Epidermal melanocyte (primary cell): ENCODE measurements around the gene METTL4.
"Not testable (repeated sequence)": the region's sequence is repeated elsewhere in the genome, so short reads cannot be mapped to it uniquely, and the experiment has no call there.

Experiments used
- DNase-seq: peaks from one replicate; pipeline ENCODE4 v3.0.0; 2011; ENCODE audit warnings: low spot score; ENCODE audit not compliant: insufficient read length

Gene METTL4

DNA sequence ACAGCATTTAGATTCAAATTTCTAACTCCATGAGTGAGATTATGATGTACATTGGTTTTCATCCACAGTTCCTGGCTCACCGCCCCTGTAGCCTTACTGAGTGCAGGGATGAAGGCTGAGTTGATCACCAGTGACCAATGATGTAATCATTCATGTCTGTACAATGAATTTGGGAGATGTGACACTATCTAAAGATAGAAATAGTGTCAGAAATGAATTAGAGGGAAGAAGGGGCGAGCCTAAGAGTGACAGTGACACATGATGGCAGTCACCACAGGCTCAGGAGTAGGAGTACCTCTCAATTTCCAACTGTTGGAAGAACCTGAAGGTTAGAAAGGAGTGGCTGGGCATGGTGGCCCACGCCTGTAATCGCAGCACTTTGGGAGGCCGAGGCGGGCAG lies 3.2 kb downstream of the METTL4 start:
- DNase-seq, result no peak

DNA sequence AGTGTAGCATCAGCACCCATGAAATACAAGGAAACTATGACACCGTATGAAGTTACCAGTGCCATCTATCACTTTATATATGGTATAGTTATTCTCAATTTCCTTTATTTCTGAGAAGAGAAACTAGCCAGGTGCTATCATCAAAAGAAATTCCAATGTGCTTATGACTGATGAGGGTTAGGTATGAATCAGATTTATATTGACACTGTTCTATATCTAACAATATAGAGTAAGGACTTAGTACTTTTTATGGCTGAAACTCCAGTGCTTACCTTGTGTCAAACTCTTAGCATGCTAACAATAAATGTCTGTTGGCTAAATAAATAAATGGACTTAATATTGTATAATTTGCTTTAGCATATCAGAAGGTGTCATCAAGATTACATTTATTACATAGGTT lies 6.9 kb downstream of the METTL4 start:
- DNase-seq, result no peak

DNA sequence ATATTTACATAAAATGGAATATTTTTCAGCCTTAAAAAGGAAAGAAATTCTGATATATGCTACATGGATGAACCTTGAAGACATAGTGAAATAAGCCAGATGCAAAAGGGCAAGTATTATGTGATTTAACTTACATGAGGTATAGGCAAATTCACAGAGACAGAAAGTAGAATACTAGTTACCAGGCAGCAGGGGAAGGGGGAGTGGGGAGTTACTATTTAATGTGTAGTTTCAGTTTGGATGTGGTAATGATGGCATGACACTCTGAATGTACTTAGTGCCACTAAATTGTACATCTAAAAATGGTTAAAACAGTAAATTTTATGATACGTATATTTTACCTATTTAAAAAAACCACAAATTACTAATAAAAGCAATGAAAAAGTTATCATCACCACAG lies 12.1 kb downstream of the METTL4 start:
- no peak for DNase-seq

DNA sequence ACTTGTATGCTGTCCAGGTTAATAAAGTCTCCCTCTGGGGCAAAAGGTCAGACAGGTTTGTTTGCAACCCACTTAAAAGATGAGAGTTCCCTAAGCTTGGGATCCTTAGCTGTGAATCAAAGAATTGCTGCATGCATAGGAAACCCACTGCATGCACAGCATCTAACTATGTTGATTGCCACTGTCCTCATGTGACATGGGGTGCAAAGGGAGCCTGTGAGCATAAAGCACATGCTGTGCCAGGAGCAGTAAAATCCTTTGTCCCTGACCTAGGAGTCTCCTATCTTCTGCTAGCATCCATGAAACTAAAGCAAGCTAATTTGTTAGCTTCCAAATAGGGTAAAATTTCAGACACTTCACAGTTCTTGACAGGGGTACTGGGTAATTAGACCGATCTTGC lies 13.8 kb downstream of the METTL4 start:
- no peak for DNase-seq

DNA sequence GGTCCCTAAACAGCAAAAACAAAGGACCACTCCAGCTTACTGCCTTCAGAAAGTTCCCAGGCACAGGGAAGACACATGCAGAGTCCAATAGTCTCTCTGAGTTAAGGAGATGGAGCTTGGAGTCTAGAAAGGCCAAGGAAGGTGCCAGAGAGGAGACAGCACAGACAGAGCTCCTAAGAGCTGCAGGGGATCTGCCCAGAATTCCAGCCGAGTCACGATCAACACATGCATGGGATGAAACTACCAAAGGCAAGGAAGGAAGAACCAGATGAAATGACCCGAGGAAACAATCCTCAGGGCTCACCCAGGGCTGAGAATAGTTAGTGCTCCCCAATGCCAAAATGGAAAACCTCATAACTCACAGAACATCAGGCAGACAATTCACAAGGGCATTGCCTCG lies 15.4 kb downstream of the METTL4 start:
- DNase-seq, result no peak

DNA sequence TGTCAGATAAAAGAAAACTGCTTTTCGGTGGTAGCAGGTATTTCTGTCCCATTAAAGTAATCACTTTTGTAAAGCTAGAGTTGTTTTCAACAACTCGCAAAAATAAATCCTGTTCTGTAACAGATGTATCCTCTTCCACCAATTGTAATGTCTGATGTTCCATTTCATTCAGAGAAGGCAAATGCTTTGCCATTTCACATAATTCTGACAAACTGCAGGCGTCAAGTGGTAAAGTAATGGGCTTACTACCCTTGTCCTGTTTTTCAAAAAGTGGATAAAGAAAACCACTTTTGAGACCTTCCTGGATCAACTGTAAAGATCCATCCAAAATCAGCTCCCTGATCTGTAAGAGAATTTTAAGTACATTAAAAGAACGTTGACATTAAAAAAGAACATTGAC lies 16.6 kb downstream of the METTL4 start:
- no peak for DNase-seq

DNA sequence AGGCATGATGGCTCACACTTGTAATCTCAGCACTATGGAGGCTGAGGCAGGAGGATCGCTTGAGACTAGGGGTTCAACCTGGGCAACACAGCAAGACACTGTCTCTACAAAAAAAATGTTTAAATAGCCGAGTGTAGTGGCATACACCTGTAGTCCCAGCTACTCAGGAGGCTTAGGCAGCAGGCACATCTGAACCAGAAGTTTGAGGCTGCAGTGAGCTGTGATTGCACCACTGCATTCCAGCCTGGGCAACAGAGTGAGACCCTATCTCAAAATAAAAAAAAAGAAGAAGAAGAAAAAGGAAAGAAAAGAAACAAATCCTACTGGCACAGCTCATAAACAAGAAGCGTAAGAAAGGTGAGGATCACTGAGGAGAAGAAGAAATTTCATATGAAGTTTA lies 19.9 kb downstream of the METTL4 start:
- no peak for DNase-seq

DNA sequence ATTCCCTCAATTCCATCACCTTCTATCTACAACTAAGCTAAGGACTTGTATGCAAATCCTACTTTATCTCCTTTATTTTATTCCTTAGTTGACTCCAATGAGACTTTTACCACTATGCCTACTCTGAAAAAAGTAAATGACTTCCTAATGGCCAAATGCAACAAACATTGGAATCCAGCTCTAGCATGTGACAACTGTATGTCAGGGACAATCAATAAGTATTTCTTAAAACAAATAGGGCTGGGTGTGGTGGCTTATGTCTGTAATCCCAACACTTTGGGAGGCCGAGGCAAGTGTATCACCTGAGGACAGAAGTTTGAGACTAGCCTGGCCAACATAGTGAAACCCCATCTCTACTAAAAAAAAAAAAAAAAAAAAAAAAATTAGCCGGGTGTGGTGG lies 21.8 kb downstream of the METTL4 start:
- no peak for DNase-seq

DNA sequence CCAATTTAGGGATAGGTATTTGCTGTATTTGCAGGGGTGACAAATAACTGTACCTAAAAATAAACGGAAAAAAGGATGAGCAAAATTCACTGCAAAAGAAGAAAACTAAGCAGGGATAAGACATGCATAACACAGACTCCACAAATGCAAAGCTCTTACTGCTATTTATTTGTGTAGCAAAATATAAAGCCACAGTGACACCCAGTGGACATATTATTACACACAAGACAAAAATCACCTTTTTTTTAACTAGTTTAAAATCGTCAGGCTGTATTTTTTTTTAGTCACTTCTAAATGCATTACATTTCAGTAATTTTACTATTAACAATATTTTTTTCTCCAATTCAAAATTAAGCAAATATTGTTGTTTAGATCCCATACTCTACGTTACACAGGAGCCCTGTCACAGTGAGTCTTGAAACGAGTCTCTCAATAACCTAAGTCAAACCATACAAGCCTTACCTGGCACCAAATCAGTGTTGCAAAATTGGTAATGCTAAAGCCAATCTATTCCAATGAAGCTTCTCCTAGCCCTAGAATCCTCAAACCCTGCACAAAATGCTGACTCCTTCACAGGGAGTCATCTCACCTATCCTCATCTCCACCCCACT lies 23.7 kb downstream of the METTL4 start:
- no peak for DNase-seq

DNA sequence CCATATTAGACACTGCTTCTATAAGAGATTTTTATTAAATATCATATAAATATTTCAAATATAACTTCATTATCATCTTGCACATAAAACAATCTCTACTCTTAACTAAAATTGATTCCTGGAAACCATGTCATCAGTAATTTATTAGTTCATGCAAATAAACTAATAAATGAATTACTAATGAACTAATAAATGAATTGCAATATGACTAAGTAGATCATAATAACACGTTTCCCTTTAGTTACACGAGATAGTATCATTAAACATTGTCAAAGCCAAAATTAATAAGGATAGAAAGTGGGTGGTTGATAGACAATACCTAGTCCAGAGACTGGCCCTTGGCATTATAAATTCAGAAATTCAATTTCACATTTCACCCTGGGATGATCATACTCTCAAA lies 26.1 kb downstream of the METTL4 start:
- no peak for DNase-seq

DNA sequence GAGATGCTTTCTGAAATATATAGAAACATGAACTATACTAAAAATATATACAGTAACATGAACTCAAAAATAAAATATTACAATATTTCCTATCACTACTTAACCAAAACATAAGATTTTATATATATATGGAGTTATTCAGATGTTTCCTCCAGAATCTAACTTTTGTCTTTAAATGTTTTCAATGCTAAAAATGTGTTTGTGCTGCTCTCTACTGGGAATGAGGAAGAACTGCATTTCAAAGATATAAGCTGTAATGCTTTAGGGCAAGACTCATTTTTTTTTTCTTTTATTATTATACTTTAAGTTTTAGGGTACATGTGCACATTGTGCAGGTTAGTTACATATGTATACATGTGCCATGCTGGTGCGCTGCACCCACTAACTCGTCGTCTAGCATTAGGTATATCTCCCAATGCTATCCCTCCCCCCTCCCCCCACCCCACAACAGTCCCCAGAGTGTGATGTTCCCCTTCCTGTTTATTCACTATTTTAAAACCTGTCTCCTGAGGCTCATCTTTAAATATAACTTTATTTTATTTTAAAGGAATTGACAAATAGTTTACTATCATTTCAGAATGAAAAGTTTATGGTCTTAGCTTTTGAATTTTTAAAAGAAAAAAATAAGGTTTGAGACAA lies 29.3 kb downstream of the METTL4 start:
- DNase-seq, result not testable (repeated sequence)

DNA sequence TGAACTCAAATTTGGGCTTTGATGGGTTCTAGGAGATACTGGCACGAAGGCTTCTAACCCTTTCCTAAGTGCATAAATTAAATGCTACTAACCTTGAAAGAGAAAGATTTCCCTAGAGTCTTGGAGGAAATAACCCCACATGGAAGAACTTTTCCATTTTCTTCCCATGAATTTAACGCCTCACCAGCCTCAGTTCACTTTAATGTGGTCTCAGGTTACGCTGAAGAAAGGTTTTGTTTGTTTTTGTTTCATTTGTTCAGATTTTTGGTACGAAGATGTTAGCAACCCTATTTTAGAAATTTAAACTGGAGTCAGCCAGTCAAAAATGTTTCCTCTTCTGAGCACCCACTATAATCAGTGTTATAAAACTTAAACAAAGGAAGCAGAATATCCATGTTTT lies 30.7 kb downstream of the METTL4 start:
- DNase-seq, result no peak

DNA sequence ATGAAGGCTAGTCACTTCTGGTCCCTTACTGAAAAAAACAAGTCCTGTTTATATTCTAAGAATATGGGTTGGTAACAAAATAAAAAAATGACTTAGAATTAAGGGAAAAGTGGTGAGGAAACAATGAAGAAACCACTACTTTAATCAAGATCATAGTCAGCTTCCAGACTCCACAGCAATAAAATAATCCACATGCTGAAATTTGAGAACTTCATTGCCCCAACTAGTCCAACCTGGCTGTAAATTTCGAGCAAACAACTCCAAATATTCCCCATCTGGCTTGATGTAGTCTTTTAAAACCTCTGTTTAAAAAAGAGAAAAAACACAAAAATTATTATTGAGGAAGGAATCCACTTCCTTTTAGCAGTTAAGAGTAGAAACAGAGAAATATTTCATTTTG lies 32.5 kb downstream of the METTL4 start:
- DNase-seq, result no peak

DNA sequence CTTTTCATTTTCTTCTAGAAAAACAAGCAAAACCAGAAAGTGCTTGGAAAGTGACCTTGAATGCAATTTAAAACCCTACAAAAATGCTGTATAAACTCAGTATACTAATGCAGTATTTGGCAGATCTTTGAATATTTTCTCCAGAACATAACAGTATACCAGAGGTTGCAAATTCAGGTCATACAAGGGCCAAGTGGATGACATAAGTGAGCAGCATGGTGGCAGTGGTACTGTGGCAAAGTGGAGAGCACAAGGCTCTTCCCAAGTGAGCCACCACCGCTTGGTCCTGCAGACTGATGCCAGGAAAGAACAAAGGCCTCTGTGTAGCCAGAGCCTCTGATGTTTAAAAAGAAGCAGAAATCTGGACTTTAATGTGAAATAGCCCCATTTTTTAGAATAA lies 33.1 kb downstream of the METTL4 start:
- no peak for DNase-seq

DNA sequence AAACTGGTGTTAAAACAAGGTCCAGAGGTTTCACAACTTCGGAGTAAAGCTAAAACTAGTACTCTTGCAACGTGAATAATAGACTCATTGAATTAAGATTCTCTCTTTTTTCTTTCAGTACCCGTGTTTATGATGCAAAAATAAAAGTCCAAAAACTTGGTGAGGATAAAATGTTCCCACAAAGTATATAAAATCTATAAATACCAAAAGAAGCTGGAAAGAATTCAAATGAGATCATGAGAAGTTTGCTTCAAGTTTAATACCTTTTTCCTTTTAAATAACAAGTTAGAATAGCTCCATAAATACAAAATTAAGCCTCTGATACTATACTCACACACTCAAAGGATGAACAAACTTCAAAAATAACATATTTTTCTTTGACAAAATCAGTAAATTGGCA lies 34.0 kb downstream of the METTL4 start:
- no peak for DNase-seq

DNA sequence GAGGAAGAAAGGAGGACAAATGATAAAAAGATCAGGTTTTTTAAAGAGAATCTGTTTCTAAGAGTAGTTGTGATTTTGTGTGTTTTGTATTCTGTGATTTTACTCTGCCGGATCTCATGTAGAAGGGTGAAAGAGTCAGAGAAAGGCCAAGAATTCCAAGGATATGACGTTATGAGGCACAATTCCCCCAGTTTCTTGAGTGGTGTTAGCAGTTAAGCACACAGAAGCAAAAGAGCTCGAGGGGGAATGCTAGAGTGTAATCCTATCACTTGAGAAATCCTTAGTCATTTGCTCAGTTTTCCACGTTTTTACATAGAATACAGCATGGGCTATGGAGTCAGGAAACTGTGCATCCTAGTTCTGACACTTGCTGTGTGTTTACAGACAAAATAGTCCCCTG lies 34.8 kb downstream of the METTL4 start:
- no peak for DNase-seq

DNA sequence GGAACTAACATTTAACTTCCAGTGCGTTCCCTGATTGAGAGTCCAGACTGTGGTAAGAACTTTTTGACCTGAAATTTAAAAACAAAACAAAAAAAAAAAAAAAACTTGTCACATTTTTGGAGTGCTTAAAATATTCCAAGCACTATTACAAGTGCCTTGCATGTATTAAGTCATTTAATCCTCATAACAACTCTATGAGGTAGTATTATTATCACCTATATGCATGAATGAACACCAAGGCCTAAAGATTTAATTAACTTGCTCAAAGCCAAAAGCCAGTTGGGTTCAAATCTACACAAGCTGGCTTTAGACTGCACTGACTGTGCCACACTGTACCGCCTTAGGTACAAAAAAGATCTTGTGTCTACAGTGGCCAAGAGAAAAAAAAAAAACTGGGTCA lies 35.2 kb downstream of the METTL4 start:
- DNase-seq, result no peak

DNA sequence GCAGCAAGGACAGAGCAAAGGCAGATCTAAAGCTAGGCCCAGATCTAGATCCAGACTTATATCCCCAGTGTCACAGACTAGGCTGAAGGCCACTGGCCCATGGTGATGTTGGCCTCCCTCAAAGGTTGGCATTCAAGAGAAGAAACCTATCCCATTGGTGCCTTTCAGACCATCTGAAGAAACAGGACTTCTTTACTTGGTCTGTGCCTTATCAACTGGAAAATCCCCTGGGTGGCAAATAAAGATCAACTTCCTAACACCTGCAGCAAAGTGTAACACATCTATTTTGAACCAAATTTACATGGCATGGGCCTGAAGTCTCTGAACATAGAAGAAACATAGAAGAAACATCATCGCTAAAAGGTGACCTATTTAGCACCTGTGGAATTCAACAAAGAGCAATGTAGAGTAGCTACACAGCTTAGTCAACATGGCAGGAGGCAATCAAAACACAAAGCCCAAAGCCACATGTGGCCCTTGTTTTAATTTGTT lies 35.8 kb downstream of the METTL4 start:
- no peak for DNase-seq

DNA sequence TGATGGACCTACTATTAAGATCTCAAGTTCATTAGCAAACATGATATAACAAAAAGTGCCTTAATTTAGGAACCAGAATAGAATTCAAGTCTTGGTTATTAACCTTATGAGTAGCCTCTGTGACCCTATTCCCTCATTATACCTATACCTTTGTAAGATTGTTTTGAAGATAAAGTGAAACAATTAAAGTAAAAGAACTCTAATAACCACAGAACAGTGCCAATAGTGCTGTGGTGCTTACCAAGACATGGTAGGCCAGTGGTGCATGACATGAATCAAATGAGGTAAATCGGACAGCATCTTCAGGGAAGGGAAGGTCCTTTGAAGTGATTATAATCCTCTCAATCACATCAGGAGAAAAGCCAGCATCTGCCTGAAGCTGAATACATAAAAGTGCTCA lies 36.4 kb downstream of the METTL4 start:
- DNase-seq, result no peak

DNA sequence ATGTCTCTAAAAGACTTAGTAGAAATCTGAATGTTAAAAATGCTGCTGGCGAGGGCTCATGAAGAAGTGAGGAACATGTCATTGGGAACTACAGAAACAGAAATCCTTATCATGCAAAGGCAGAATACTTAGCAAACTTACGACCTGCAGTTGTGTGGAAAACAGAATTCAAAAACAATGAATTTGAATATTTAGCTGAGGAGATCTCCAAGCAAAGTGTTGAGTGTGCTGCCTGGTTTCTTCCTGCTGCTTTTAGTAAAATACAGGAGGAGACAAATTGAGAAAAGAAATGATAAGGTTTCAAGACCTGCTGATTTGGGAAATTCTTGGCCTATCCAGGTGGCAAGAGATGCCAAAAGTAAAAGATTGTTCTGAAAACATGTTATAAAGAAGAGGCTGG lies 38.5 kb downstream of the METTL4 start:
- DNase-seq, result no peak

DNA sequence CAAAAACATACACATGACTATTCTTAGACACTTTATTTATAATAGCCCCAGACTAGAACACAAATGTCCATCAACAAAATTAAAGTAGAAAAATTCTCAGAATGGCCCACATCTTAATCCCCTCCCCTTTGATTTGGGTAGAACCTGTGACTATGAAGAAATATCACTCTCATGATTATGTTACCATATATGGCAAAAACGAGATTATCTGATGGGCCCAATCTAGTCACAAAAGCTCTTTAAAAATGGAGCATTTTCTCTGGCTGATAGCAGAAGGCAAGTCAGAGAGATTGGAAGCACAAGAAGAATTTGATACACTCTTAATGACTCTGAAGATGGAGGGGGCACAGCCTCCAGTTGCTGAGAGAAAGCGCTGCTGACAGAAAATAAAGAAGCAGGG lies 39.6 kb downstream of the METTL4 start:
- DNase-seq, result no peak

DNA sequence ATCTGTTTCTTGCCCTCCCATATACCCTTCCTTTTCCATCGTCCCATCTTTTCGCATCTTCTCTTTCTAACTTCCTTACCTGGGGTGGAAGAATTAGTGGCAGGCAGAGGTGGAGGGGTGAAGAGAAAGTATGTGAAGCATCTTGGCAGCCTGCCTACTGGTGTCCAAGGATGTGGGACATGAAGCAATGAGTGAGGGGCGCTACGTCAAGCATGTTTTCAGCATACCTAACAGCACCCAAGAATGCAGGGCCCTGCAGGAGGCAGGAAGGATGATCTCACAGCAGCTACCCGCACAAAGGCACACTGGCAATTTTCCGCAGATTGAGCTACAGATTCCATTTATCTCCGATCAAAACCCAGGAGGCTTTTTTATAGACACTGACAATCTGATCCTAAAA lies 42.2 kb downstream of the METTL4 start:
- no peak for DNase-seq

DNA sequence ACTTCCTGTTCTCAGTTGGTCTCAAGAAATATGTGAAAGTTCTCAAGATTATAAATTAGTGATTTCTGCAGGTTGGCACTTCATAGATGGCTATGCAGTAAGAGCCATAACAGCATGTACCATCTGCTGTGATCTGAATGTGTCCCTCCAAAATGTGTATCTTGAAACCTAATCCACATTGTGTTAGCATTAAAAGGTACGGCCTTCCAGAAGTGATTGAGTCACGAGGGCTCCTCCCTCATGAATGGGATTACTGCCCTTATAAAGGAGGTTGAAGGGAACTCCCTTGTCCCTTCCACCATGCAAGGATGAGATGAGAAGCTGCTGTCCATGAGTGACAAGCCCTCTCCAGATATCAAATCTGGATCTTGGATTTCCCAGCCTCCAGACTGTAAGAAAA lies 45.0 kb downstream of the METTL4 start:
- DNase-seq, result no peak

DNA sequence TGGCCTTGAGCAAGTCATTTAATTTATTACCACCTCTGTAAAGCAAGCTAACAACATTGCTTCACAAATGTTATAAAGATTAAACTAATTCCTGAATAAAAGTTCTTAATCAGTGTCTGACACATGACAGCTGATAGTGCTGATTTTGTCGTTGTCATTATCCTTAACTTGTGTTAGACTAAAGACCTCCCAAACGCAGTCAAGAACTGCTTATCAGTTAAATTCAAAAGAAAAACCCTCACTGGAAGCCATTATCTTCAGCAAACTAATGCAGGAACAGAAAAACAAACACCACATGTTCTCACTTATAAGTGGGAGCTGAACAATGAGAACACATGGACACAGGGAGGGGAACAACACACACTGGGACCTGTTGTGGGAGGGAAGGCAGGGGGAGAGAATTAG lies 46.5 kb downstream of the METTL4 start:
- not testable (repeated sequence) for DNase-seq
